Fibroblast of lung (primary cell): ENCODE measurements around the gene METTL15. TPM values are rescaled to one million over a fixed set of nuclear protein-coding genes. Genes with fewer than 3 reads are reported as not detected.
A peak's percentile ranks its signal among the peaks of the same experiment; 100 is the strongest.
"Not testable (repeated sequence)": the region's sequence is repeated elsewhere in the genome, so short reads cannot be mapped to it uniquely, and the experiment has no call there.

Source experiments
- DNase-seq, 2 donors: peaks; one replicate each; pipeline versions ENCODE4 v3.0.0 to v3.0.0-alpha.2; 2010; ENCODE audit warnings: low read depth in 2 of 2
- H2AFZ ChIP-seq: 2 replicates; pipeline ENCODE4 v1.5.1; 2012; ENCODE audit warnings: low read length, control low read depth, inconsistent platforms
- H3K27ac ChIP-seq: 2 replicates; pipeline ENCODE4 v1.5.1; 2011; ENCODE audit warnings: low read length, control low read depth; ENCODE audit not compliant: insufficient read depth
- H3K27me3 ChIP-seq: 2 replicates; pipeline ENCODE4 v1.5.1; 2011; ENCODE audit warnings: mild to moderate bottlenecking, low read length; ENCODE audit not compliant: control insufficient read depth, insufficient read depth
- H3K36me3 ChIP-seq: 2 replicates; pipeline ENCODE4 v1.5.1; 2011; ENCODE audit warnings: low read length; ENCODE audit not compliant: control insufficient read depth, insufficient read depth
- H3K4me1 ChIP-seq: 2 replicates; pipeline ENCODE4 v1.5.1; 2011; ENCODE audit warnings: low read length; ENCODE audit not compliant: control insufficient read depth, insufficient read depth; ENCODE audit errors: extremely low read depth
- H3K4me2 ChIP-seq: 2 replicates; pipeline ENCODE4 v1.5.1; 2011; ENCODE audit warnings: low read length, control low read depth; ENCODE audit not compliant: insufficient read depth; ENCODE audit errors: extremely low read depth
- H3K4me3 ChIP-seq, 4 experiments: fragments of 200-600 bp in 1 of 4; sonication (generic) in 1 of 4; replicated peaks in 1 of 4; 2 replicates each; pipeline ENCODE4 v1.5.1; 2011 to 2016; ENCODE audit warnings: low read length in 4 of 4, low read depth in 3 of 4, mild to moderate bottlenecking in 3 of 4, control low read depth in 2 of 4, inconsistent platforms in 1 of 4, mixed read lengths in 1 of 4; ENCODE audit not compliant: insufficient read depth in 1 of 4; ENCODE audit errors: control extremely low read depth in 1 of 4
- H3K79me2 ChIP-seq: 2 replicates; pipeline ENCODE4 v1.5.1; 2012; ENCODE audit warnings: mild to moderate bottlenecking, low read length, inconsistent platforms; ENCODE audit not compliant: control insufficient read depth, insufficient read depth
- H3K9ac ChIP-seq: 2 replicates; pipeline ENCODE4 v1.5.1; 2011; ENCODE audit warnings: mild to moderate bottlenecking, low read length, control low read depth; ENCODE audit not compliant: insufficient read depth
- H3K9me3 ChIP-seq: 2 replicates; pipeline ENCODE4 v1.5.1; 2012; ENCODE audit warnings: low read depth, low read length; ENCODE audit not compliant: control insufficient read depth, insufficient read depth
- H4K20me1 ChIP-seq: 2 replicates; pipeline ENCODE4 v1.5.1; 2011; ENCODE audit warnings: low read length; ENCODE audit not compliant: control insufficient read depth, insufficient read depth; ENCODE audit errors: extremely low read depth
- EZH2 ChIP-seq: IDR thresholded peaks from 2 replicates; pipeline ENCODE4 v1.5.1; 2012; ENCODE audit warnings: low read length, control low read depth, mild to moderate bottlenecking; ENCODE audit errors: missing control alignments
- polyA plus RNA-seq, 2 donors: library from polyadenylated mRNA; depleted of rRNA in 1 of 2; stranded (reverse) in 1 of 2; unstranded in 1 of 2; fragments of >200 nt; gene quantifications; 2 replicates each; pipeline ENCODE4 v1.2.1, GENCODE V29; 2011 to 2012; ENCODE audit warnings: missing spikeins in 1 of 2
- total RNA-seq: library from RNA; depleted of rRNA; stranded (reverse); fragments of >200 nt; gene quantifications from 2 replicates; pipeline ENCODE4 v1.2.1, GENCODE V29; 2014
- TF ChIP-seq, protein P1 (sequence below), 2 donors: IDR thresholded peaks in 1 of 2; conservative IDR thresholded peaks in 1 of 2; 1 replicate in 1 of 2; 2 replicates in 1 of 2; pipeline ENCODE4 v1.5.1; 2011 to 2012; ENCODE audit warnings: low read length in 2 of 2, control low read depth in 1 of 2, inconsistent platforms in 1 of 2, low read depth in 1 of 2, mild to moderate bottlenecking in 1 of 2

METTL15 gene
- total and polyA plus RNA-seq, 2 donors (not counting 1 experiment from before 2014, with no cell fraction given), result 8.8 to 28.4 TPM

DNA sequence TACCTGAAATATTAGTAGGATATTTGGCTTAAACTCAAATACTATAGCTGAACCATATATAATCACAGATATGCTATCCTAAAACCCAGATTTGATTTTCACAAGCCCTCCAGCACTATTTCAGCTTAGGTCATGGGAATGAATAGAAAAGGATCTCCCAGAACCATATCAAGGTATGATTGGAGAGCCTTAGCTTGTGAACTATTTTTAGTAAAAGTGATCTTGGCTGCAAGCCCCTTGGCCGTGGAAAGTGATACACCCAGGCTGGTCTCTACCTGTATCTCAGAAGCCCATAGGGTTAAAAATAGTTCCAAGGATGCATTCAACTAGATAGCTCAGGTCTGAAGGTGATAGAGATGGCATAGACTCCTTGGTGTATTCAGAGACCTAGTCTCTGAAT is 9.9 kb upstream of the METTL15 start:
- no peaks in the 10 kb centered on the region for H3K27me3 ChIP-seq
- no peaks in the 10 kb centered on the region for H4K20me1 ChIP-seq
- H3K36me3 ChIP-seq, result no peaks in the 10 kb centered on the region
- H3K27ac ChIP-seq, result no peak overlapping the region
- H3K9me3 ChIP-seq, result no peaks in the 10 kb centered on the region
- no peaks in the 10 kb centered on the region for H3K4me1 ChIP-seq
- H3K4me2 ChIP-seq, result no peak overlapping the region
- no peak for DNase-seq
- no peak overlapping the region for H3K4me3 ChIP-seq
- no peak overlapping the region for H3K9ac ChIP-seq
- TF ChIP-seq EZH2, result no peak
- TF ChIP-seq, protein P1, sequence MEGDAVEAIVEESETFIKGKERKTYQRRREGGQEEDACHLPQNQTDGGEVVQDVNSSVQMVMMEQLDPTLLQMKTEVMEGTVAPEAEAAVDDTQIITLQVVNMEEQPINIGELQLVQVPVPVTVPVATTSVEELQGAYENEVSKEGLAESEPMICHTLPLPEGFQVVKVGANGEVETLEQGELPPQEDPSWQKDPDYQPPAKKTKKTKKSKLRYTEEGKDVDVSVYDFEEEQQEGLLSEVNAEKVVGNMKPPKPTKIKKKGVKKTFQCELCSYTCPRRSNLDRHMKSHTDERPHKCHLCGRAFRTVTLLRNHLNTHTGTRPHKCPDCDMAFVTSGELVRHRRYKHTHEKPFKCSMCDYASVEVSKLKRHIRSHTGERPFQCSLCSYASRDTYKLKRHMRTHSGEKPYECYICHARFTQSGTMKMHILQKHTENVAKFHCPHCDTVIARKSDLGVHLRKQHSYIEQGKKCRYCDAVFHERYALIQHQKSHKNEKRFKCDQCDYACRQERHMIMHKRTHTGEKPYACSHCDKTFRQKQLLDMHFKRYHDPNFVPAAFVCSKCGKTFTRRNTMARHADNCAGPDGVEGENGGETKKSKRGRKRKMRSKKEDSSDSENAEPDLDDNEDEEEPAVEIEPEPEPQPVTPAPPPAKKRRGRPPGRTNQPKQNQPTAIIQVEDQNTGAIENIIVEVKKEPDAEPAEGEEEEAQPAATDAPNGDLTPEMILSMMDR (conservative IDR thresholded peaks at IDR 0.05 in 1 of 2, IDR thresholded peaks at IDR 0.05 in 1 of 2; ENCODE audit: low read depth in 1 of 2, low read length in 2 of 2), result no peak
- peaks cover 45% of the 10 kb centered on the region for H3K79me2 ChIP-seq
- H2AFZ ChIP-seq, result no peak overlapping the region

DNA sequence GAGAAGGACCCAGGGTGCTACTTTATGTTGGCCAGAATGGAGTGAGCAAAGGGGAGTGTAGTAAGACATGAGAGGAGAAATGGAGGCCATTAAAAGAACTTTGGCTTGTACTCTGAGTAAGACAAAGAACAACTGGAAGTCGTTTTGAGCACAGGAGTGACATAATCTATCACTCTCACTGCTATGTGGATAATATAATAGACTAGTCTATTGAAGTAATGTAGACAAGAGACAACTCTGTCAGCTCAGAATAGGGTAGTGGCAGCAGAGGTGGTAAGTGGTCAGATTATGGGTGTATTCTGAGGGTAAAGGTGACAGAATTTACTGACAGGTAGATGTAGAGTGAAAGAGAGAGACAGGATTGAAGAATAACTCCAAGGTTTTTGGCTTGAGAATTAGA is 8.5 kb upstream of the METTL15 start:
- no peak overlapping the region for H3K4me2 ChIP-seq
- no peaks in the 10 kb centered on the region for H3K9me3 ChIP-seq
- no peak overlapping the region for H3K9ac ChIP-seq
- no peak overlapping the region for H3K4me3 ChIP-seq
- H3K36me3 ChIP-seq, result no peaks in the 10 kb centered on the region
- no peak overlapping the region for H3K27ac ChIP-seq
- TF ChIP-seq, protein P1 (conservative IDR thresholded peaks at IDR 0.05 in 1 of 2, IDR thresholded peaks at IDR 0.05 in 1 of 2; ENCODE audit: low read depth in 1 of 2, low read length in 2 of 2), result no peak
- TF ChIP-seq EZH2, result no peak
- H3K4me1 ChIP-seq, result no peaks in the 10 kb centered on the region
- no peaks in the 10 kb centered on the region for H4K20me1 ChIP-seq
- no peak for DNase-seq
- H3K27me3 ChIP-seq, result no peaks in the 10 kb centered on the region
- H3K79me2 ChIP-seq, result peaks cover 58% of the 10 kb centered on the region
- no peak overlapping the region for H2AFZ ChIP-seq

DNA sequence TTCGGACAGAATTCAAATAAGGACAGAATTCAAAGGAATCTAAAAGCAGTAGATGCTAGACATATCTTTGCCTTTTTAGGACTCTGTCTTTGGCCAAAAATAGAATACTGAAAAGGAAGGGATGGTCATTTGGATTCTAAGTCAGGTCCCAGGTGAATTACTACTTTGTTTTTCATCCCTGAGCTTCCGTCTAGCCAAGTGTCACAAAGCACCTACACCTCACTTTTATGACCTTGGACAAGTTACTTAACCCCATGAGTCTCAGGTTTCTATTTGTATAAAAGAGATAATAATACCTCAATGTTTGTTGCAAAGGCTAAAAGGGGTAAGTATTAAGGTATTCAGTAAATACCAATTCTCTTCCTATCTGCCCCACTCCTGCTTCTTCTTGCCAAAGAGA is 7.5 kb upstream of the METTL15 start:
- H3K4me1 ChIP-seq, result no peaks in the 10 kb centered on the region
- no peak overlapping the region for H3K27ac ChIP-seq
- H3K27me3 ChIP-seq, result no peaks in the 10 kb centered on the region
- H3K9me3 ChIP-seq, result no peaks in the 10 kb centered on the region
- H4K20me1 ChIP-seq, result no peaks in the 10 kb centered on the region
- TF ChIP-seq EZH2, result no peak
- TF ChIP-seq, protein P1 (conservative IDR thresholded peaks at IDR 0.05 in 1 of 2, IDR thresholded peaks at IDR 0.05 in 1 of 2; ENCODE audit: low read depth in 1 of 2, low read length in 2 of 2), result no peak
- H3K4me2 ChIP-seq, result no peak overlapping the region
- H3K79me2 ChIP-seq, result peaks cover 65% of the 10 kb centered on the region
- no peak for DNase-seq
- no peaks in the 10 kb centered on the region for H3K36me3 ChIP-seq
- no peak overlapping the region for H3K9ac ChIP-seq
- no peak overlapping the region for H2AFZ ChIP-seq
- H3K4me3 ChIP-seq, result no peak overlapping the region

DNA sequence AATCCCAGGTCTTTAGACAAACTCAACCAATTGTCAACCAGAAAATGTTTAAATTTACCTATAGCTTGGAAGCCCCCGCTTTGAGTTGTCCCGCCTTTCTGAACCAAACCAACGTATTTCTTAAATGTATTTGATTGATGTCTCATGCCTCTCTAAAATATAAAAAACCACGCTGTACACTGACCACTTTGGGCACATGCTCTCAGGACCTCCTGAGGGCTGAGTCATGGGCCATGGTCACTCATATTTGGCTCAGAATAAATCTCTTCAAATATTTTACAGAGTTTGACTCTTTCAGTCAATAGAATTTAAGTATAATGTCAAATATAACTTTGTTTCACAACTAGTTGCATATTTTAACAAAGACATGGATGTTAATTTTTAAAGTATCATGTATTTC is 5.9 kb upstream of the METTL15 start:
- H3K4me2 ChIP-seq, result peak overlapping the region; percentile 29
- not testable (repeated sequence) for H2AFZ ChIP-seq

More for the DNA sequence above, 5.9 kb upstream of the METTL15 start:
- DNase-seq, result peak; percentile 22 to 34
- not testable (repeated sequence) for H3K27me3 ChIP-seq, H3K4me3 ChIP-seq, H3K9ac ChIP-seq, H3K36me3 ChIP-seq, H3K9me3 ChIP-seq, H4K20me1 ChIP-seq, H3K4me1 ChIP-seq, H3K27ac ChIP-seq
- peaks cover 79% of the 10 kb centered on the region for H3K79me2 ChIP-seq
